MV-4-11 (cell line): ENCODE measurements around the gene OR9A2.
A peak's percentile ranks its signal among the peaks of the same experiment; 100 is the strongest.
"Not testable (repeated sequence)": the region's sequence is repeated elsewhere in the genome, so short reads cannot be mapped to it uniquely, and the experiment has no call there.

Source experiments
- DNase-seq: peaks from one replicate; lab custom pipeline; 2025; lab: John Stamatoyannopoulos, UW

The OR9A2 gene

DNA sequence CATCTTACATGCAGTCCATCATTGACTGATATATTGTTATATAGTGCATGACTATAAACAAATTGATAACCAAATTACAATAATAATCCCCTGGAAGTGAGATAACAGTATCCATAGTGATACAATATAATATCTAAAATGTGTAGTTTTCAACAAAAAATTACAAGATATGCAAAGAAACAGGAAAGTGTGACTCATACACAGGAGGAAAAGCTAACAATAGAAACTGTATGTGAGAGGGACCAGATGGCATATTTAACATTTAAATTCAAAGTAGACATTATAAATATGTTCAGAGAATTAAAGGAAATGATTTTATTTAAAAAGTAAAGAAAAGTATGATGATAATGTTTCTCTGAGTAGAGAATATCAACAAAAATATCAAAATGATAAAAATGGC, 8.0 kb downstream of the OR9A2 start:
- DNase-seq: peak; percentile 3

DNA sequence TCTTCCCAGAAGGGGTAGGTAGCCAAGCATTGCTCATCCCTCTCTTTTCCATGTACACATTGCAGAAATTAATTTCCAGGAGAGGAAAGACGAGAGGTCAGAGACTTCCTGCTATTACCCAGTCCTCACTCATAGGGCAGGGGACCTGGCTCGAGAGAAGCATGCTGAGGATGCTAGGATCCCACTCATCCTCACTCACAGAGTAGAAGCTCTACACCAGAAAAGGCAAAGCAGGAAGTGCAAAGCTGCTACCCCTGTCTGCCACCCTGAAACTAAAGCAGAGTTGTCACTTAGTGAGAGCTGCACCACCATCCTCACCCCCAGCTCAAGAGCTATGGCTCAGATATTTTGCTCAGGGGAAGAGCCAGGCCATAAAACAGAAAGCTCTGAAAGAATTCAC, 9.9 kb downstream of the OR9A2 start:
- DNase-seq: no peak

GRCh38 chr7:143015926-143016490, 10.9 kb downstream of the OR9A2 start:
- no peak for DNase-seq

DNA sequence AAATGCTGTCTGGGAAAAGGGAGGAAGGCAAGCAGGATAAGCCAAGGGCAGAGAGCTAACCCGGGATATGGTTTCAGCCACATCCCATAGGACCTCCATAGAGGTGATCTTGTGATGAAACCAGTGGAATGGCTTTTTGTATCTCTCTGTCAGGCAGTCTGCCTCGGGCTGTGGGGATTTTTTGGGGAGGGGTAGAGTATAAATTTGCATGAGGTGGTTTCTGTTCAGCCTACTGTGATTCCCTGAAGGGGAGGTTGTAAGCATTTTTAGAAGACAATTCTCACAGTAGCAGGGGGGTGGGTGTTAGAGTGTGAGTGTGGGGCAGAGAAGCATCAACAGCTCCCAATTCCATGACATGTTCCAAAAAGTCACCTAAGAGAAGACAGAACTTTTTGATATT, 11.8 kb downstream of the OR9A2 start:
- no peak for DNase-seq

DNA sequence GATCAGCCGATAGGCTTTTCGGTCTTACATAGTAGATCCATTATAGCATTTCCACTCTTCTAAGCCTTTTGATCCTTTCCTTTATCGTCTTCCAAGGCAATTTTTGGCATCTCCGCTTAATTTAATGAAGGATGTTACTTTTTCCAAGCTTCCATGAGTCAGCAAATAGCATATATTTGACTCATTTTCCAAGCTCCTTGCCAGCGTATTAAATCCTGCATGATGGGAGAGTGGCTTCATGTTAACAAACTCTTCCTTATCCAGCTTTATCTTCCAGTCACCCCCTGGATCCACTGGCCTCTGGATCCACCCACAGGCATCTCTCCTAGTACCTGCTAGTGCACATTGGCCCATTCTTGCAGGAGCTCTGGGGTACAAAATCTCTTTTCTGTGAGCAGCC, 13.0 kb downstream of the OR9A2 start:
- DNase-seq: no peak

- DNase-seq: no peak
Observed at GRCh38 chr7:143013473-143013872, 13.5 kb downstream of the OR9A2 start.

DNA sequence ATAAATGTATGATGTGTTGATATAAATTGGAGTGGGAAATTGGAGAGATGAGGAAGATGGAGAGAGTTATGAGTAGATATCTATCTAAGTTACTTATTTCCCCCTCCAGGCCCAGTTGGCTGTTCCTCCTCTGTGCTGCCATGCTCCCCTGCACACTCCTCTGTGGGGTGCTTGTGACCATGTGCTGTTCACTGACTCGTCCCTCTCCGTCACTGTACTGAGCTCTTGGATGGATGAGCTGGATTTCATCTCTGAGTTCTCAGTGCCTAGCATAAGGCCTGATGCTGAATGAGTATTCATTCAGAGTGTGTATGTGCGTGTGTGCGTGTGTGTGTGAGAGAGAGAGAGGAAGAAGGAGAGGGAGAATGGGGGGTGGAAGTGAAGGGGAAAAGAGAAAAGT, 14.5 kb downstream of the OR9A2 start:
- no peak for DNase-seq

DNA sequence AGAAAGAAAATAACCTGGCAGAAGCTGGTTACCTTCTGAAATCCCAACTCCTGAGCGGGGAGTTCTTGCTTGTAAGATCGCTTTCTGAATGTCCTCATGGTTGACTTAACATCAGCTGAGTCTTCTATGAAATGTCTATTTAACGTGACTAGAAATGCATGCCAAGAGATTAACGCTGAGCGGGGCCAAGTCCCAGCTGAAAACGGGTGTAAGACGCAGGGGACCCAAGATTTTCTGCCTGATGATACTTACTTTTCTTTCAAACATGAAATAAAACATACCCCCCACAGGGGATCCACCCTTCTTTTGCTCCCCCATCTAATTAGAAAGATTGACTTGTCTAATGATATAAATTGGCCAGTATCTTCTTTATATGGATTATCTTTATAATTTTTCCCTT, 14.9 kb downstream of the OR9A2 start:
- DNase-seq: no peak

GRCh38 chr7:143008007-143008901, 18.7 kb downstream of the OR9A2 start:
- DNase-seq: peak; percentile 63

GRCh38 chr7:143005632-143006260, 21.2 kb downstream of the OR9A2 start:
- DNase-seq: no peak

DNA sequence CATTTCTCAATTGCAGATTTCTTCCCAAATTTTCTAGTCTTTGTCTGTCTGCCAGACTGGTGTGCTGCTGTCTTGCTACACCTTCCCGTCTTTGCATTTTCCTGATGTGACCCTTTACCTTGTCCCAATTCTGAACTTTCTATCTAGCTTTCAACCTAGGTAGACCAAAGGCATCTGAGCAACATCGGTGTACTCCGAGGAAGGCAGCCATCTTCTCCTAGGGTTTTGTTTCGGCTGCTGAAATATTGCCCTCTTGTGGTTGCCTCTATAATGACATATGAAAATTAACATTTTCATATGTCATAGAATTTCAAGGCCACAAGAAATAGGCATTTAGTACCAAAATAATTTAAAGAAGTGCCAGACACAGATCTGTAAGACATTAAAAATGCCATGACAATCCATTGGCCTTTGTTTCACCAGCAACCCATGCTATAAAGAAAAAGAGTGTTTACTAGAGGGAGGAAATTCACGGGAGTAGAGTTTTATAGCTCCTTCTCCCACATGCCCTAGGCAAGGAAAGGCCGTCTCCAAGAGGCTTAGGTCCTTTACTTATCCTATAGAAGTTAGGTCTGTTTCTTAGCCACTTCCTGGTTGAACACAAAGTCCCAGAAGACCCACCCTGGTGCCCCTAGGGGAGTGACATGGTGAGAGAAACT, 23.4 kb downstream of the OR9A2 start:
- peak; percentile 58 for DNase-seq

DNA sequence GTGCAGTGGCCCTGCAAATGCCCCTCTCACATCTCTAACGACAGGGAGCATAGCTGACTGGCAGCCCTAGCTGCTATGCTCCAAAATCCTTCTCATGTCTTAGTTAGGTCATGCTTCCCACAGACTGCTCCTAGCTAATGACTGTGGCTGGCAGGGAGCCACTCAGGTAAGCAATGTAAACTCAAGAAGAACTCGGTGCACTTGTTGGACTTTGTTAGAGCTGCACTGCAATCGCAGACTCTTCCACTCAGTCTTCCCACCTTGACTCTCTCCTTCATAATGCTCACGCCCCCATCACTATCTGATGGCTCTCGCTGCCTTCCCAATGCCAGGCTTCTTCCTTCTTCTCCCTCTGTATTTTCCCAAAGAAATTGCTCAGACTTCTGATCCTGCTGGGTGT, 24.0 kb downstream of the OR9A2 start:
- DNase-seq: no peak

DNA sequence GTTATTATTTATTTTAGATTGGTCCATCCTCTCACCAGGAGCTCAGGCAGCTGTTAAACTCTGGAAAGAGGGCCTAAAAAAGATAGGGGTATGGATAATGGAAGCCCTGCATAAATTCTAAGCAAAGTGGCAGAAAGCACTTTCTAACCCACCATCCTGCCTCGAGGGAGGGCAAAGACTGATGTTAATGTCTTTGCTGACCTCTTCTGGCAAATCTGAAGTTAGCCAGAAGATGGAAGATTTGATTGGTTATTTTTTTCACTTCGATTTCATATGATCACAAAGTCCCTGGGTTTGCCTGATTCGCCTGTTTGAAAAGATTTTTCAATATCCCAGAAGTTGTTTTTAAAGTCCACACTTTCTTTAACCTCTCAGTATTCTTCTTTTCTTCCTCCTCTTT, 24.8 kb downstream of the OR9A2 start:
- peak; percentile 42 for DNase-seq

GRCh38 chr7:143000648-143001047, 26.3 kb downstream of the OR9A2 start:
- no peak for DNase-seq

DNA sequence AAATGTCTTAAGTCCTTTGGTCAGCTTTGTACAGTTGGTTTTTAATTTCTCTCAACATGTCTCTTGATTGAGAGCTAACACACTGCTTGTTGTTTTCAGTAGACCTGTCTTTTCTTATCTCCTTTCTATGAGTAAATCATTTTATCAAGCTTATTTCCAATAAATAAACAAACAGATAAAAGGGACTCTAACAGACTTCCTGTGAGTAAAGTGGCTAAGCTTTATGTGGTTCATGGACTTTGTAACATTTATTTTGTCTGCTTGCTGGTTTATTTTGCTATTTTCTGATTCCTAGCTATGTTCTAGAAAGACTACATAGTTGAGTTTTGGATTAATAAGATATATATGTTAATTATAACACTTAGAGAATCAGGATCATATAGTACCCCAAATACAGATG, 27.1 kb downstream of the OR9A2 start:
- no peak for DNase-seq

GRCh38 chr7:142998966-142999365, 28.0 kb downstream of the OR9A2 start:
- DNase-seq: no peak

- DNase-seq: no peak
Observed at GRCh38 chr7:142997456-142997989, 29.4 kb downstream of the OR9A2 start.

GRCh38 chr7:142992427-142992826, 34.5 kb downstream of the OR9A2 start:
- peak; percentile 49 for DNase-seq

- DNase-seq: no peak
Observed at GRCh38 chr7:142984297-142984696, 42.6 kb downstream of the OR9A2 start.

GRCh38 chr7:142983825-142984224, 43.1 kb downstream of the OR9A2 start:
- no peak for DNase-seq

- DNase-seq: not testable (repeated sequence)
Observed at GRCh38 chr7:142978402-142978801, 48.5 kb downstream of the OR9A2 start.
